ENCODE results near the gene SPATA21. TPM values are rescaled to one million over a fixed set of nuclear protein-coding genes. Genes with fewer than 3 reads are reported as not detected.
A peak's percentile ranks its signal among the peaks of the same experiment; 100 is the strongest.

The SPATA21 gene
- total and polyA plus RNA-seq, 2 experiments from 2014 or later: not detected

DNA sequence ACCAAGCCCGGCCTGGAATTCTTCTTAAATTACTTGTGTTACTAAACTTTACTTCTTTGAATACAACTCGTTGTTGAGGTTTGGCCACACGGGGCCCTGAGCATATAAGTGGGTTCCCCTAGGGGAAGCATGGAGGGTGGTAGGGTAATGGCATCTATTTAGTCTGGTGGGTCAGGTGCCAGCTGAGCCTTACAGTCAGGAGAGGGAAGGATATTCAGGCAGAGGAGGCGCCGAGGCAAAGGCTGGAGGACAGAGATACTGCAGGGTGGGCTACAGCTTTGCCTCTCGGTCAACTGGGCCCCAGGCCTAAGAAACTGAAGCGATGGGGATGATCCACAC, 2.9 kb upstream of the SPATA21 start:
- WGBS, 2 experiments (ENCODE audit: low coverage in 1 of 2, low lambda C conversion rate in 2 of 2, missing lambda C conversion rate in 2 of 2): 37 to 41% methylated on average over 7 of the region's 7 CpGs
- H3K9me3 ChIP-seq (ENCODE audit: low read depth): no peaks in the 10 kb centered on the region
- H3K27me3 ChIP-seq (replicated peaks; ENCODE audit: insufficient read depth): no peaks in the 10 kb centered on the region
- no peaks in the 10 kb centered on the region for H3K4me1 ChIP-seq (ENCODE audit: insufficient read depth)
- H3K36me3 ChIP-seq (ENCODE audit: low read depth): peaks cover 11% of the 10 kb centered on the region; the same call in 1 of the 2 replicates
- H3K9ac ChIP-seq: peak overlapping the region; percentile 91
- peak overlapping the region; percentile 97 for H2AFZ ChIP-seq
- no peak for DNase-seq
- peak overlapping the region; percentile 49 for H3K4me2 ChIP-seq (ENCODE audit: unreplicated experiment)
- no peaks in the 10 kb centered on the region for H4K20me1 ChIP-seq (ENCODE audit: insufficient read depth)
- peak overlapping the region; percentile 100 for H3K4me3 ChIP-seq
- peak overlapping the region; percentile 15; the same call in 1 of the 2 replicates for H3K27ac ChIP-seq
- in situ Hi-C loops (cut with MboI): no loop called here
- no peaks in the 10 kb centered on the region for H3F3A ChIP-seq (ENCODE audit: insufficient read depth)
- no peaks in the 10 kb centered on the region for H3K9me2 ChIP-seq (ENCODE audit: insufficient read depth)
- TF ChIP-seq EZH2 (IDR thresholded peaks at IDR 0.05; ENCODE audit: insufficient read depth, poor library complexity, severe bottlenecking) (no peak), EZH2phosphoT487 (IDR thresholded peaks at IDR 0.05; ENCODE audit: insufficient read depth, low read depth) (no peak)
- peaks cover 46% of the 10 kb centered on the region for H3K79me2 ChIP-seq (ENCODE audit: insufficient read depth)

DNA sequence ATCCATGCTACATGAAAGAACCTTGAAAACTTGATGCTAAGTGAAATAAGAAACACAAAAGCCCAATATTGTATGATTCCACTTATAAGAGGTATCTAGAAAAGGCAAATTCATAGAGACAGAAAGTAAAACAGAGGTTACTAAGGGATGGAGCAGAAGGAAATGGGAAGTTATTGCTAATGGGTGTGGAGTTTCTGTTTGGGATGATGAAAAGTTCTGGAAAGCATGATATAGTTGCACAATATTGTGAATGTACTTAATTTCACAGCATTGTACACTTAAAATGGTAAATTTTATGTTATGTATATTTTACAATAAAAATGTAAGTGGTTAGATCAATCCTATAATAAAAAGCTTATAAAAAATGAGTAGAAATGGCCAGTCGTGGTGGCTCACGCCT, 1.7 kb upstream of the SPATA21 start:
- DNase-seq: peak; percentile 13
- WGBS, 2 experiments (ENCODE audit: low coverage in 1 of 2, low lambda C conversion rate in 2 of 2, missing lambda C conversion rate in 2 of 2): 83 to 84% methylated on average over 2 of the region's 2 CpGs

DNA sequence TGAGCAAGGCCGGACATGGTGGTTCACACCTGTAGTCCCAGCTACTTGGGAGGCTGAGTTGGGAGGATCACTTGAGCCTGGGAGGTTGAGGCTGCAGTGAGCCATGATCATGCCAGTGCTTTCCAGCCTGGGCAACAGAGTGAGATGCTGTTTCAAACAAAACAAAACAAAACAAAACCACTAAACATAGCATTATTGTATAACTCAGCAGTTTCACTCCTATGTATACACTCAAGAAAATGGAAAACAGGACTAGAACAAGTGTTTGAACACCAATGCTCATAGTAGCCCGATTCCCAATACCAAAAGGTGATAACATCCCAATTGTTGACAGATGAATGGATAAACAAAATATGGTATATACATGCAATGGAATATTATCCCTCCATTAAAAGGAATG, 1.3 kb upstream of the SPATA21 start:
- H3K27me3 ChIP-seq (replicated peaks; ENCODE audit: insufficient read depth): no peaks in the 10 kb centered on the region
- no peaks in the 10 kb centered on the region for H3F3A ChIP-seq (ENCODE audit: insufficient read depth)
- H3K36me3 ChIP-seq (ENCODE audit: low read depth): peaks cover 11% of the 10 kb centered on the region; the same call in 1 of the 2 replicates
- H3K4me2 ChIP-seq (ENCODE audit: unreplicated experiment): no peak overlapping the region
- no peak overlapping the region for H3K27ac ChIP-seq
- no peak for TF ChIP-seq EZH2phosphoT487 (IDR thresholded peaks at IDR 0.05; ENCODE audit: insufficient read depth, low read depth)
- no peak for TF ChIP-seq EZH2 (IDR thresholded peaks at IDR 0.05; ENCODE audit: insufficient read depth, poor library complexity, severe bottlenecking)
- H3K9me2 ChIP-seq (ENCODE audit: insufficient read depth): no peaks in the 10 kb centered on the region
- no peak overlapping the region for H3K9ac ChIP-seq
- in situ Hi-C loops (cut with MboI): no loop called here
- H2AFZ ChIP-seq: peak overlapping the region; percentile 31; the same call in 1 of the 2 replicates
- 72 to 73% methylated on average over 2 of the region's 2 CpGs for WGBS, 2 experiments (ENCODE audit: low coverage in 1 of 2, low lambda C conversion rate in 2 of 2, missing lambda C conversion rate in 2 of 2)
- H3K9me3 ChIP-seq (ENCODE audit: low read depth): no peaks in the 10 kb centered on the region
- no peak overlapping the region for H3K4me3 ChIP-seq
- DNase-seq: no peak
- peaks cover 30% of the 10 kb centered on the region for H3K79me2 ChIP-seq (ENCODE audit: insufficient read depth)
- no peaks in the 10 kb centered on the region for H4K20me1 ChIP-seq (ENCODE audit: insufficient read depth)
- no peaks in the 10 kb centered on the region for H3K4me1 ChIP-seq (ENCODE audit: insufficient read depth)

More for the DNA sequence above, 1.7 kb upstream of the SPATA21 start:
- H3K36me3 ChIP-seq (ENCODE audit: low read depth): peaks cover 11% of the 10 kb centered on the region; the same call in 1 of the 2 replicates
- no peaks in the 10 kb centered on the region for H4K20me1 ChIP-seq (ENCODE audit: insufficient read depth)
- TF ChIP-seq EZH2 (IDR thresholded peaks at IDR 0.05; ENCODE audit: insufficient read depth, poor library complexity, severe bottlenecking) (no peak), EZH2phosphoT487 (IDR thresholded peaks at IDR 0.05; ENCODE audit: insufficient read depth, low read depth) (no peak)
- H3K4me2 ChIP-seq (ENCODE audit: unreplicated experiment): no peak overlapping the region
- H3K9ac ChIP-seq: no peak overlapping the region
- no peaks in the 10 kb centered on the region for H3F3A ChIP-seq (ENCODE audit: insufficient read depth)
- no peak overlapping the region for H3K27ac ChIP-seq
- H3K79me2 ChIP-seq (ENCODE audit: insufficient read depth): peaks cover 34% of the 10 kb centered on the region
- in situ Hi-C loops (cut with MboI): no loop called here
- H3K9me3 ChIP-seq (ENCODE audit: low read depth): no peaks in the 10 kb centered on the region
- no peaks in the 10 kb centered on the region for H3K4me1 ChIP-seq (ENCODE audit: insufficient read depth)
- H3K4me3 ChIP-seq: no peak overlapping the region
- no peaks in the 10 kb centered on the region for H3K27me3 ChIP-seq (replicated peaks; ENCODE audit: insufficient read depth)
- H3K9me2 ChIP-seq (ENCODE audit: insufficient read depth): no peaks in the 10 kb centered on the region
- H2AFZ ChIP-seq: peak overlapping the region; percentile 31; the same call in 1 of the 2 replicates

DNA sequence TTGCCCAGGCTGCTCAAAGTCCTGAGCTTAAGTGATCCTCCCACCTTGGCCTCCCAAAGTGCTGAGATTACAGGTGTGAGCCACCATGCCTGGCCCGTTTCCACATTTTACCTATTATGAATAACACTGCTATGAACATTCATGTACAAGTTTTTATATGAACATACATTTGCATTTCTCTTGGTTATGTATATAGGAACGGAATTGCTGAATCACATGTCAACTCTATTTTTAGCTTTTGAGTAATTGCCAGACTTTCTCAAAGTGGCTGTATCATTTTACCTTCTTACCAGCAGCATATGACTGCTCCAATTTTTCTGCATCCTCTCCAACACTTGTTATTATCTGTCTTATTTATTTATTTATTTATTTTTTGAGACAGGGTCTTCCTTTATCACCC, 2.7 kb downstream of the SPATA21 start:
- no peaks in the 10 kb centered on the region for H3K79me2 ChIP-seq (ENCODE audit: insufficient read depth)
- H3K4me3 ChIP-seq: no peak overlapping the region
- H3K9me2 ChIP-seq (ENCODE audit: insufficient read depth): no peaks in the 10 kb centered on the region
- no peak overlapping the region for H3K4me2 ChIP-seq (ENCODE audit: unreplicated experiment)
- TF ChIP-seq EZH2phosphoT487 (IDR thresholded peaks at IDR 0.05; ENCODE audit: insufficient read depth, low read depth) (no peak), EZH2 (IDR thresholded peaks at IDR 0.05; ENCODE audit: insufficient read depth, poor library complexity, severe bottlenecking) (no peak)
- no peaks in the 10 kb centered on the region for H3K27me3 ChIP-seq (replicated peaks; ENCODE audit: insufficient read depth)
- H3K9ac ChIP-seq: no peak overlapping the region
- 45 to 48% methylated on average over 2 of the region's 2 CpGs for WGBS, 2 experiments (ENCODE audit: low coverage in 1 of 2, low lambda C conversion rate in 2 of 2, missing lambda C conversion rate in 2 of 2)
- DNase-seq: peak; percentile 12
- H2AFZ ChIP-seq: no peak overlapping the region
- H3K9me3 ChIP-seq (ENCODE audit: low read depth): no peaks in the 10 kb centered on the region
- no peaks in the 10 kb centered on the region for H4K20me1 ChIP-seq (ENCODE audit: insufficient read depth)
- in situ Hi-C loops (cut with MboI): no loop called here
- H3K27ac ChIP-seq: no peak overlapping the region
- no peaks in the 10 kb centered on the region for H3K4me1 ChIP-seq (ENCODE audit: insufficient read depth)
- no peaks in the 10 kb centered on the region for H3F3A ChIP-seq (ENCODE audit: insufficient read depth)
- no peaks in the 10 kb centered on the region for H3K36me3 ChIP-seq (ENCODE audit: low read depth)

DNA sequence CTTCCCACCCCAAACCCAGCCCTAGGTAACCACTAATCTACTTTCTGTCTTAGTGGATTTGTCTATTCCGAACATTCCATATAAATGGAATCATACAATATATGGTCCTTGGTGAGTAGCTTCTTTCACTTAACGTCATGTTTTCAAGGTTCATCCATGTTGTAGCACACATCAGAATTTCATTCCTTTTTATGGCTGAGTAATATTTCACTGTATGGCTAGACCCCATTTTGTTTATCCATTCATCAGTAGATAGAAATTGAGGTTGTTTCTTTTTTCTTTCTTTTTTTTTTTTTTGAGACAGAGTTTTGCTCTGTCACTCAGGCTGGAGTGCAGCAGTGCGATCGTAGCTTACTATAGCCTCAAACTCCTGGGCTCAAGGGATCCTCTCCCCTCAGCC, 3.2 kb downstream of the SPATA21 start:
- Histone ChIP-seq H2AFZ (no peak overlapping the region), H3F3A (ENCODE audit: insufficient read depth) (no peaks in the 10 kb centered on the region), H3K4me3 (no peak overlapping the region), H3K79me2 (ENCODE audit: insufficient read depth) (no peaks in the 10 kb centered on the region), H3K4me1 (ENCODE audit: insufficient read depth) (no peaks in the 10 kb centered on the region), H3K36me3 (ENCODE audit: low read depth) (no peaks in the 10 kb centered on the region), H3K9ac (no peak overlapping the region), H3K9me3 (ENCODE audit: low read depth) (no peaks in the 10 kb centered on the region), H4K20me1 (ENCODE audit: insufficient read depth) (no peaks in the 10 kb centered on the region), H3K27me3 (replicated peaks; ENCODE audit: insufficient read depth) (no peaks in the 10 kb centered on the region), H3K27ac (no peak overlapping the region), H3K4me2 (ENCODE audit: unreplicated experiment) (no peak overlapping the region), H3K9me2 (ENCODE audit: insufficient read depth) (no peaks in the 10 kb centered on the region)
- DNase-seq: no peak
- no peak for TF ChIP-seq EZH2 (IDR thresholded peaks at IDR 0.05; ENCODE audit: insufficient read depth, poor library complexity, severe bottlenecking)
- no peak for TF ChIP-seq EZH2phosphoT487 (IDR thresholded peaks at IDR 0.05; ENCODE audit: insufficient read depth, low read depth)
- WGBS, 2 experiments (ENCODE audit: low coverage in 1 of 2, low lambda C conversion rate in 2 of 2, missing lambda C conversion rate in 2 of 2): 84 to 88% methylated on average over 4 of the region's 4 CpGs
- in situ Hi-C loops (cut with MboI): no loop called here
